SU-DHL-6 (cell line): Measurements from ENCODE around the gene MAML2.

ENCODE experiments used
- H2AFZ ChIP-seq: fragments of 200-600 bp; sonication (generic); 2 replicates; pipeline ENCODE4 v1.6.1; 2014; ENCODE audit warnings: low read depth, mild to moderate bottlenecking, moderate library complexity, mixed read lengths, antibody characterized with exemption, low read length; ENCODE audit not compliant: severe bottlenecking
- H3F3A ChIP-seq: fragments of 200-600 bp; shearing (Covaris generic); 2 replicates; pipeline ENCODE4 v1.6.0; 2016; ENCODE audit warnings: antibody characterized with exemption, mild to moderate bottlenecking; ENCODE audit not compliant: insufficient read depth
- H3K27ac ChIP-seq: fragments of 200-600 bp; sonication (generic); 2 replicates; pipeline ENCODE4 v1.5.1; 2016; ENCODE audit warnings: low read depth, mild to moderate bottlenecking, low read length, moderate library complexity, mixed read lengths
- H3K27me3 ChIP-seq: fragments of 200-600 bp; sonication (generic), shearing (Covaris generic); 2 replicates; pipeline ENCODE4 v1.6.0; 2014; ENCODE audit warnings: mild to moderate bottlenecking, low read length
- H3K36me3 ChIP-seq: fragments of 200-600 bp; sonication (generic); 2 replicates; pipeline ENCODE4 v1.6.1; 2014; ENCODE audit warnings: mild to moderate bottlenecking, low read length, mixed read lengths
- H3K4me2 ChIP-seq: fragments of 300-600, 200-600 bp; shearing (Covaris generic), sonication (generic); 2 replicates; pipeline ENCODE4 v1.6.0; 2014; ENCODE audit warnings: low read length, low read depth, mild to moderate bottlenecking; ENCODE audit not compliant: poor library complexity, severe bottlenecking
- H3K4me3 ChIP-seq: fragments of 200-600 bp; sonication (generic); 2 replicates; pipeline ENCODE4 v1.5.1; 2014; ENCODE audit warnings: antibody characterized with exemption, low read length, mild to moderate bottlenecking, mixed read lengths; ENCODE audit not compliant: insufficient read depth, poor library complexity, severe bottlenecking
- H3K79me2 ChIP-seq: fragments of 200-600 bp; sonication (generic); 2 replicates; pipeline ENCODE4 v1.6.1; 2014; ENCODE audit warnings: mild to moderate bottlenecking, low read length, moderate library complexity; ENCODE audit not compliant: insufficient read depth
- H3K9ac ChIP-seq: fragments of 200-600 bp; sonication (generic); 2 replicates; pipeline ENCODE4 v1.7.0; 2014; ENCODE audit warnings: mild to moderate bottlenecking, low read length
- H3K9me2 ChIP-seq: fragments of 200-600 bp; sonication (generic); replicated peaks from 2 replicates; pipeline ENCODE4 v1.6.1; 2014; ENCODE audit warnings: low read length; ENCODE audit not compliant: insufficient read depth
- H3K9me3 ChIP-seq: fragments of 200-600 bp; sonication (generic); 2 replicates; pipeline ENCODE4 v1.6.1; 2014; ENCODE audit warnings: low read length, mixed read lengths; ENCODE audit not compliant: insufficient read depth
- H4K20me1 ChIP-seq: fragments of 200-600 bp; sonication (generic); 2 replicates; pipeline ENCODE4 v1.6.1; 2014; ENCODE audit warnings: low read depth, mild to moderate bottlenecking, antibody characterized with exemption, low read length, moderate library complexity, mixed read lengths
- EZH2phosphoT487 ChIP-seq: fragments of 200-600 bp; sonication (generic), shearing (Covaris generic); conservative IDR thresholded peaks from 2 replicates; pipeline ENCODE4 v1.6.1; 2018; ENCODE audit warnings: mild to moderate bottlenecking, antibody characterized with exemption, low read length, moderate library complexity, mixed read lengths
- TF ChIP-seq, protein P1 (sequence below): fragments of 200-600 bp; sonication (generic); IDR thresholded peaks from one replicate; pipeline ENCODE4 v1.5.1; 2017; ENCODE audit warnings: antibody characterized with exemption, mild to moderate bottlenecking, low read length, moderate library complexity; ENCODE audit not compliant: insufficient read depth, poor library complexity, severe bottlenecking

The MAML2 gene

DNA sequence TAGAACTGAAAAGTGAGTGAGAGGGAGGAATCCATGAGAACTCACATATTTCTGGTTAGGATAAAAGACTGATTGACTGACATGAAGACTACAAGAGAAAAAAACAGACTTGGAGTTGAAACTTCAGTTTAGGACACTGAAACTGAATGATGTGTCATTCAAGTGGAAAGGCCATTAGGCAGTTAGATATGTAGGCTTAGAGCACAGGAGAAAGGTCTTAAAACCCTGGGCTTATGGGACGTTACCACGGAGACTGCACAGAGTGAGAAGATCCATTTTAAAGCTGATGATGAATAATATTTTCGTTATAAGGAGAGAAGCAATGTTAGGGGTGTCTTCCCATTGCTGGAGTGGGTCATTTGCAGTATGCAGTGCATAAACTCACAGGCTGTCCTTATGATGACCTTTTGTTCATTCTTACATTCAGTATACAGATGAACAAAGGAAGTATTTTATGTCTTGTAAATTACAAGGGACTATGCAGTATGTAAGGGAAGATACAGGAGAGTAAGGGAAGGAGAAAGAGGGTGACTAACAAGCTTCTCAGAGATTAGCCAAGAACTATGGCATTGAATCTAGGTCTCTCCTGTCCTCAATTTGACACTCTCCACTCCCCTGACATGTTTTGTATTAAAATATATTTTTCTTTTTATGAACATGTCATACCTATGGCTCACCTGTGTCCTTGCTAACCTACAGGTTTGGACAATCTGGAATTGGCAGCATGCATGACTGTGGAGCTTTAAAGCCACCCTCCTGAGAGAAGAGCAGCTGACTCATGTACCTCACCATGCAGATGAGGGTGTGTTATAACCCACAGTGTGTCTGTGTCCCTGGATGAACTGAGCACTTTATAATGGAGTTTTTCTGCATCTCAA is 63.7 kb downstream of the MAML2 start:
- no peak overlapping the region for H3K27ac ChIP-seq
- no peaks in the 10 kb centered on the region for H4K20me1 ChIP-seq
- H3K27me3 ChIP-seq, result no peaks in the 10 kb centered on the region
- H3K9ac ChIP-seq, result no peak overlapping the region
- no peaks in the 10 kb centered on the region for H3K9me2 ChIP-seq
- no peak for TF ChIP-seq EZH2phosphoT487
- TF ChIP-seq, protein P1, sequence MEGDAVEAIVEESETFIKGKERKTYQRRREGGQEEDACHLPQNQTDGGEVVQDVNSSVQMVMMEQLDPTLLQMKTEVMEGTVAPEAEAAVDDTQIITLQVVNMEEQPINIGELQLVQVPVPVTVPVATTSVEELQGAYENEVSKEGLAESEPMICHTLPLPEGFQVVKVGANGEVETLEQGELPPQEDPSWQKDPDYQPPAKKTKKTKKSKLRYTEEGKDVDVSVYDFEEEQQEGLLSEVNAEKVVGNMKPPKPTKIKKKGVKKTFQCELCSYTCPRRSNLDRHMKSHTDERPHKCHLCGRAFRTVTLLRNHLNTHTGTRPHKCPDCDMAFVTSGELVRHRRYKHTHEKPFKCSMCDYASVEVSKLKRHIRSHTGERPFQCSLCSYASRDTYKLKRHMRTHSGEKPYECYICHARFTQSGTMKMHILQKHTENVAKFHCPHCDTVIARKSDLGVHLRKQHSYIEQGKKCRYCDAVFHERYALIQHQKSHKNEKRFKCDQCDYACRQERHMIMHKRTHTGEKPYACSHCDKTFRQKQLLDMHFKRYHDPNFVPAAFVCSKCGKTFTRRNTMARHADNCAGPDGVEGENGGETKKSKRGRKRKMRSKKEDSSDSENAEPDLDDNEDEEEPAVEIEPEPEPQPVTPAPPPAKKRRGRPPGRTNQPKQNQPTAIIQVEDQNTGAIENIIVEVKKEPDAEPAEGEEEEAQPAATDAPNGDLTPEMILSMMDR, result no peak
- no peak overlapping the region for H3K4me2 ChIP-seq
- H3K79me2 ChIP-seq, result no peaks in the 10 kb centered on the region
- H2AFZ ChIP-seq, result no peak overlapping the region
- H3F3A ChIP-seq, result no peaks in the 10 kb centered on the region
- H3K4me3 ChIP-seq, result no peak overlapping the region
- no peaks in the 10 kb centered on the region for H3K36me3 ChIP-seq
- H3K9me3 ChIP-seq, result no peaks in the 10 kb centered on the region

DNA sequence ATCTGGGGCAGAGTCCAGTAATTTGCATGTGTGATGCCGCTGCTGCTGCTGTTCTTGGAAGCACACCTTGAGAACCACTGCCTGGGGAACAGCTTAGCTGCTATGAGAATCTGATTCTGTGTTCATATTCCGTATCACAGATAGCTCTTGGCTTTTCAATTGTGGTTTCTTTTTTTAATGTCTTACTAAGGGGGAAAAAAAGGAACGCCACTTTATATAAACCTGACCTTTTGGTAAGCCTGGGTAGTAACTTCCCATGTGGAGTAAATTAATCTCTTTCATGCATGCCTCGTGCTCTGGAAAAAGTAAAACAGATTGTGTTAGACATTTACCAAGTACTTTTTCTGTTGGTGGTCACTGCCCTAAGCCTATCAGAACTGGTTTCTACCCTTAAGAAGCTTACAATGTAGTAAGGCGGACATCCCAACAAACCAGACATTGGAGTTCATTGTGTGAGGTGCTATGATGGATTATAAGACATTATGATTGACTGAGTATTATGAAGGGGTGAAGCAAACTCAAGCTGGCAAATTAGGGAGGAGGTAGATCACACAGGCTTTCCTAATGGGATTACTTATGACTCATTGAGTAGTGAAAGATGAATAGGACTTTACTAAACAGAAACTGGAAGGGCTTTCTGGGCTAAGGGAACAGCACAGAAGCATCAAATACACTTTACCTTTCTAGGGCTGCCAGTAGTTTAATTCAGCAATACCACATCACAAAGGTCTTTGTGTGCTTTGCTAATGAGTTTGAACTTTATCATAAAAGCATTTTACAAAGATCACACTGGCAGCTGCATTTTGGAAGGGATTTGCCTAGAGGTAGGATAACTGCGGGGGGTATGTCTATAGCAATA is 64.7 kb downstream of the MAML2 start:
- Histone ChIP-seq H3K9ac (no peak overlapping the region), H3F3A (no peaks in the 10 kb centered on the region), H3K9me3 (no peaks in the 10 kb centered on the region), H3K27me3 (no peaks in the 10 kb centered on the region), H3K4me3 (no peak overlapping the region), H3K9me2 (no peaks in the 10 kb centered on the region), H2AFZ (no peak overlapping the region), H3K79me2 (no peaks in the 10 kb centered on the region), H3K27ac (no peak overlapping the region), H3K4me2 (no peak overlapping the region), H4K20me1 (no peaks in the 10 kb centered on the region), H3K36me3 (no peaks in the 10 kb centered on the region)
- no peak for TF ChIP-seq EZH2phosphoT487
- TF ChIP-seq, protein P1, result no peak

DNA sequence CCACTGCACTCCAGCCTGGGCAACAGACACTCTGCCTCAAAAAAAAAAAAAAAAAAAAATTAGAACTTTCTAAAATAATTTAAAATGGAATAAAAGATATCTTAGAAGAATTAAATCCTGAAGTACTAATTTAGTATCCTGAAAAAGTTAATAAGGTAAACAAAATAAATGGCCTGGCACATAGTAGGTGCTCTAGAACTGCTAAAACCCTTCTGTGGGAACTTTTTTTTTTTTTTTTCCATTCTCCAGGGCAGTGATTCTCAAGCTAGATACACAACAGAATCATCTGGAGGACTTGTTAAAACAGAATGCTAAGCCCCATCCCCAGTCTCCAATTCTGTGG is 65.3 kb downstream of the MAML2 start:
- Histone ChIP-seq H3K27ac (no peak overlapping the region), H3K27me3 (no peaks in the 10 kb centered on the region), H3K9ac (no peak overlapping the region), H3K4me3 (no peak overlapping the region), H2AFZ (no peak overlapping the region), H3K9me2 (no peaks in the 10 kb centered on the region), H3F3A (no peaks in the 10 kb centered on the region), H3K79me2 (no peaks in the 10 kb centered on the region), H3K9me3 (no peaks in the 10 kb centered on the region), H4K20me1 (no peaks in the 10 kb centered on the region), H3K36me3 (no peaks in the 10 kb centered on the region), H3K4me2 (no peak overlapping the region)
- no peak for TF ChIP-seq EZH2phosphoT487
- TF ChIP-seq, protein P1, result no peak
